Gastrocnemius medialis (tissue), 4 donors: ENCODE results near the gene C5.

ENCODE experiments used
- CTCF ChIP-seq, 5 experiments: fragments of 450-650 bp in 3 of 5; fragments of 200-600 bp in 2 of 5; sonication (generic) in 2 of 5; IDR thresholded peaks in 4 of 5; conservative IDR thresholded peaks in 1 of 5; 1 replicate in 4 of 5; 2 replicates in 1 of 5; pipeline ENCODE4 v1.5.1; 2016 to 2019; ENCODE audit warnings: antibody characterized with exemption in 5 of 5, mild to moderate bottlenecking in 3 of 5, moderate library complexity in 3 of 5
- POLR2A ChIP-seq, 2 donors: fragments of 450-650 bp; IDR thresholded peaks; one replicate each; pipeline ENCODE4 v1.6.1; 2017; ENCODE audit warnings: antibody characterized with exemption in 2 of 2, mild to moderate bottlenecking in 2 of 2, moderate library complexity in 2 of 2

GRCh38 chr9:120910643-120911042 lies 139.4 kb downstream of the C5 start:
- no peak for TF ChIP-seq CTCF (IDR thresholded peaks at IDR 0.05 in 4 of 5, conservative IDR thresholded peaks at IDR 0.05 in 1 of 5)
- no peak for TF ChIP-seq POLR2A (IDR thresholded peaks at IDR 0.05)
